Cardiac muscle cell (in vitro differentiated cells and primary cell): ENCODE results near the gene COL4A2. TPM values are rescaled to one million over a fixed set of nuclear protein-coding genes. Genes with fewer than 3 reads are reported as not detected.

Experiments
- DNase-seq, 2 donors: peaks; one replicate each; pipeline versions ENCODE4 v3.0.0 to v3.0.0-alpha.2; 2010 to 2017; ENCODE audit warnings: low read depth in 1 of 2, low spot score in 1 of 2
- H3K27ac ChIP-seq: fragments of 200-600 bp; sonication (generic); 2 replicates; pipeline ENCODE4 v1.5.1; 2016
- H3K27me3 ChIP-seq: fragments of 200-600 bp; sonication (generic); 2 replicates; pipeline ENCODE4 v1.6.0; 2016; ENCODE audit warnings: control low read depth
- H3K36me3 ChIP-seq: fragments of 200-600 bp; sonication (generic); 2 replicates; pipeline ENCODE4 v1.5.1; 2016; ENCODE audit warnings: control low read depth
- H3K4me1 ChIP-seq: fragments of 200-600 bp; sonication (generic); 2 replicates; pipeline ENCODE4 v1.8.1; 2017; ENCODE audit warnings: low read depth, mild to moderate bottlenecking, mixed run types
- H3K4me3 ChIP-seq: fragments of 200-600 bp; sonication (generic); 2 replicates; pipeline ENCODE4 v1.5.1; 2016; ENCODE audit warnings: mild to moderate bottlenecking
- H3K9me3 ChIP-seq: fragments of 200-600 bp; sonication (generic); 2 replicates; pipeline ENCODE4 v1.5.1; 2017; ENCODE audit warnings: low read depth, mild to moderate bottlenecking, control low read depth
- CTCF ChIP-seq: IDR thresholded peaks from 2 replicates; pipeline ENCODE4 v1.5.1; 2012; ENCODE audit warnings: low read depth, mild to moderate bottlenecking, low read length
- polyA plus RNA-seq: library from polyadenylated mRNA; unstranded; fragments of >200 nt; fragmentation: Nextera tagmentation; extraction: Ambion mirVana; gene quantifications from 2 replicates; pipeline ENCODE4 v1.2.1, GENCODE V29; 2016
- total RNA-seq: library from RNA; depleted of rRNA; stranded (reverse); fragments of >200 nt; gene quantifications from 2 replicates; pipeline ENCODE4 v1.2.3, GENCODE V29; 2016

Gene COL4A2
- total and polyA plus RNA-seq, 2 experiments from 2014 or later = 184 to 516 TPM

- H3K36me3 ChIP-seq = no peaks in the 10 kb centered on the region
- no peaks in the 10 kb centered on the region for H3K9me3 ChIP-seq
- peak in 1 of 2 donors; percentile 84 for DNase-seq
- peaks cover 10% of the 10 kb centered on the region for H3K4me1 ChIP-seq
- H3K4me3 ChIP-seq = no peak overlapping the region
- no peak for TF ChIP-seq CTCF
- no peak overlapping the region for H3K27ac ChIP-seq
- peaks cover 3% of the 10 kb centered on the region for H3K27me3 ChIP-seq
Observed at GRCh38 chr13:110301606-110302553, 5.2 kb upstream of the COL4A2 start.

GRCh38 chr13:110302997-110303396, 4.1 kb upstream of the COL4A2 start:
- no peaks in the 10 kb centered on the region for H3K36me3 ChIP-seq
- no peak for DNase-seq
- no peak overlapping the region for H3K4me3 ChIP-seq
- peaks cover 3% of the 10 kb centered on the region for H3K27me3 ChIP-seq
- H3K9me3 ChIP-seq = no peaks in the 10 kb centered on the region
- no peak overlapping the region for H3K27ac ChIP-seq
- peaks cover 10% of the 10 kb centered on the region for H3K4me1 ChIP-seq
- no peak for TF ChIP-seq CTCF

- DNase-seq = no peak
- H3K4me1 ChIP-seq = peaks cover 12% of the 10 kb centered on the region
- no peaks in the 10 kb centered on the region for H3K36me3 ChIP-seq
- TF ChIP-seq CTCF = no peak
- H3K9me3 ChIP-seq = no peaks in the 10 kb centered on the region
- no peak overlapping the region for H3K27ac ChIP-seq
- H3K4me3 ChIP-seq = no peak overlapping the region
- H3K27me3 ChIP-seq = peaks cover 3% of the 10 kb centered on the region
Observed at GRCh38 chr13:110303644-110304043, 3.4 kb upstream of the COL4A2 start.

- Histone ChIP-seq H3K4me1 (peaks cover 12% of the 10 kb centered on the region), H3K27ac (no peak overlapping the region), H3K36me3 (no peaks in the 10 kb centered on the region), H3K9me3 (no peaks in the 10 kb centered on the region), H3K27me3 (peaks cover 3% of the 10 kb centered on the region), H3K4me3 (no peak overlapping the region)
- no peak for TF ChIP-seq CTCF
- peak in 1 of 2 donors; percentile 61 for DNase-seq
Observed at GRCh38 chr13:110304256-110304655, 2.8 kb upstream of the COL4A2 start.

- H3K27ac ChIP-seq = no peak overlapping the region
- no peak for DNase-seq
- no peak for TF ChIP-seq CTCF
- H3K4me3 ChIP-seq = no peak overlapping the region
- no peaks in the 10 kb centered on the region for H3K9me3 ChIP-seq
- H3K27me3 ChIP-seq = peaks cover 3% of the 10 kb centered on the region
- H3K4me1 ChIP-seq = peaks cover 16% of the 10 kb centered on the region
- H3K36me3 ChIP-seq = no peaks in the 10 kb centered on the region
Observed at GRCh38 chr13:110305001-110305400, 2.1 kb upstream of the COL4A2 start.
